ENCODE measurements around the gene PIK3R5.

Gene PIK3R5, protein sequence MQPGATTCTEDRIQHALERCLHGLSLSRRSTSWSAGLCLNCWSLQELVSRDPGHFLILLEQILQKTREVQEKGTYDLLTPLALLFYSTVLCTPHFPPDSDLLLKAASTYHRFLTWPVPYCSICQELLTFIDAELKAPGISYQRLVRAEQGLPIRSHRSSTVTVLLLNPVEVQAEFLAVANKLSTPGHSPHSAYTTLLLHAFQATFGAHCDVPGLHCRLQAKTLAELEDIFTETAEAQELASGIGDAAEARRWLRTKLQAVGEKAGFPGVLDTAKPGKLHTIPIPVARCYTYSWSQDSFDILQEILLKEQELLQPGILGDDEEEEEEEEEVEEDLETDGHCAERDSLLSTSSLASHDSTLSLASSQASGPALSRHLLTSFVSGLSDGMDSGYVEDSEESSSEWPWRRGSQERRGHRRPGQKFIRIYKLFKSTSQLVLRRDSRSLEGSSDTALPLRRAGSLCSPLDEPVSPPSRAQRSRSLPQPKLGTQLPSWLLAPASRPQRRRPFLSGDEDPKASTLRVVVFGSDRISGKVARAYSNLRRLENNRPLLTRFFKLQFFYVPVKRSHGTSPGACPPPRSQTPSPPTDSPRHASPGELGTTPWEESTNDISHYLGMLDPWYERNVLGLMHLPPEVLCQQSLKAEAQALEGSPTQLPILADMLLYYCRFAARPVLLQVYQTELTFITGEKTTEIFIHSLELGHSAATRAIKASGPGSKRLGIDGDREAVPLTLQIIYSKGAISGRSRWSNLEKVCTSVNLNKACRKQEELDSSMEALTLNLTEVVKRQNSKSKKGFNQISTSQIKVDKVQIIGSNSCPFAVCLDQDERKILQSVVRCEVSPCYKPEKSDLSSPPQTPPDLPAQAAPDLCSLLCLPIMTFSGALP

DNA sequence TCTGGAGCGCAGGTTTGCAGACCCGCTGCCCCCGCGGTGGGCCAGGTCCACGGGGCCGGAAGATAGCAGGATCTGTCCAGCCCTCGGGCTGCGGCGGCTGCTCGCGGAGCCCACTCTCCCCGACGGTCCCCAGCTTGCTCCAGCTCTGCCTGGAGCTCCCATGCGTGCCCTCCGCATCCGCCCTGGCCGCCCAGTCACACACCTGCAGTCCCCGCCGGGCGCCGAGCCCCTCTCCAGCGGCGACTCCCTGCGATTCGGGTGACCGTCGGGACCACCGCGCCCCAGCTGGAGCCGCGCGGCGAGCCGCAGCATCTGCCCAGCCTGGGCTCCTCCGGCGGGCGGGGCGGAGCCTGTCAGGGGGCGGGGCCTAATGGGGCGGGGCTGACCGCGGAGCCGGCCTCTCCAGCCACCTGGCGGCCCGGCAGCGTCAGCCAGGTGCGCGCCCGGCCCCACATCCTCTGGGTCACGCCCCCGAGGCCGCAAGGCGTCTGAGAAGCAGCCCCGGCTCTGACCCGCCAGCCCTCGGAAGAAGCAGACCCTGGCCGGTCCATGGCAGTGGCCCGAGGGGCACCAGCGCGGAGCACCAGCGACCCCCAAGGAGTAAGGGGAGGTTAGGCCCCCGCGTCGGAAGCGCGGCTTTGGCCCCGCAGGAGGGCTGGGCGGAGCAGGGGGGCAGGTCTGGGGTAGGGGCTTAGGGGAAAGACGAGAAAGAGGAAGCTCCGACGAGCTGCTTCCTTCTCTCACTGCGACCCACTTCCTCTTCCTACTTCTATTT is at the start of gene PIK3R5:
PIK3R5 (minus strand) TSS at position 314 of the 775 bp plus-strand sequence. CDS start 54,213 bp downstream, outside the sequence.
- no peak for FAIRE-seq
- DNase-seq (ENCODE audit: insufficient read length, low spot score), result no peak

DNA sequence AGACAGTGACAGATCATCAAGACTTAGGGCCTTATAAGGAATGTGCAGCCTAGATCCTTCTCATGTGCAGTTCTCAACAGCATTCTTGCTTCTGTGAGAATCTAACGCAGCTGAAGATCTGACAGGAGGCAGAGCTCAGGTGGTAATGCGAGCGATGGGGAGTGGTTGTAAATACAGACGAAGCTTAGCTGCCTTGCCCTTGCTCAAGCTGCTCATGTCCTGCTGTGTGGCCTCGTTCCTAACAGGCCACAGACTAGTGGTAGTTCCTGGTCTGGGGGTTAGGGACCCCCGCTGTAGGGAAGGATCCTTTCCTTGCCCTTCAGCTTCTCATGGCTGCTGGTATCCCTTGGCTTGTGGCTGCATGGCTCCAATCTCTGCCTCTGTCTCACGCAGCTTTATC is 45.5 kb upstream of the PIK3R5 start:
- FAIRE-seq (no peak), DNase-seq (ENCODE audit: insufficient read length, low spot score) (no peak)

DNA sequence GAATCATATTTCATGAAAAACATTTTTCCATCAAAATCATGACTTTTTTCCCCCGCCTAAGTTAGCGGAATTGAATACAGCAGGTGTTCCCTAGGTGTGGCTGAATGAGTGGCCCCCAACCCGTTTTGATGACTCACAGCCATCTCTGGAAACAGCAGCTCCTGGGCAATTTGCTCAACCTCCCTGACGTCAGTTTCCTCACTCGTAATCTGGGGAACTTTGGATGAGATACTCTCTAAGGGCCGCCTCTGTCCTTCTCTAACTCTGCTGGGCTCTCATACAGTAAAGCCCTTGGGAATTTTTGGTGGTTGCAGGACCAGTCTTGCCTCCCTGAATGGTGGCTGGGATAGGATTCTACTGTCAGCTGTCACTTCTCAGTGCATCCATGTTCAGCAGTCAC is 44.2 kb upstream of the PIK3R5 start:
- FAIRE-seq, result no peak
- no peak for DNase-seq (ENCODE audit: insufficient read length, low spot score)

DNA sequence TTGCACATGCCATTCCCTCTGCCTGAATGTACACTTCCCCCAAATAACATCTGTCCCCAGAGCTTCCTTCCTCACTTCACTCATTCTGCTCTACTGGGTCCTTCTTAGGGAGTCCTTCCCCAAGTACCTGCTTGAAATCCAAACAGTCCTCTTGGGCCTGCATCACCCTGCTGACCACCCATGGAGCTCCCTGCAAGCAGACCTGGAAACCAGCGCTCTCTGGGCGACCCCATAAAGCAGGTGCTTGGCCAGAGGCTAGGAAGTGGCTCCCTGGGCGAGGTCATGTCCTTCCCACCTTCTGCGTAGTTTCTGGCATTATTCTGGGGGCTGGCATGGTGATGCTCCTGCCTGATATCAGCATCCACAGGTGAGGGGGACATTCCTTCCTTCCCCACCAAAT is 43.6 kb upstream of the PIK3R5 start:
- no peak for FAIRE-seq
- DNase-seq (ENCODE audit: insufficient read length, low spot score), result no peak

DNA sequence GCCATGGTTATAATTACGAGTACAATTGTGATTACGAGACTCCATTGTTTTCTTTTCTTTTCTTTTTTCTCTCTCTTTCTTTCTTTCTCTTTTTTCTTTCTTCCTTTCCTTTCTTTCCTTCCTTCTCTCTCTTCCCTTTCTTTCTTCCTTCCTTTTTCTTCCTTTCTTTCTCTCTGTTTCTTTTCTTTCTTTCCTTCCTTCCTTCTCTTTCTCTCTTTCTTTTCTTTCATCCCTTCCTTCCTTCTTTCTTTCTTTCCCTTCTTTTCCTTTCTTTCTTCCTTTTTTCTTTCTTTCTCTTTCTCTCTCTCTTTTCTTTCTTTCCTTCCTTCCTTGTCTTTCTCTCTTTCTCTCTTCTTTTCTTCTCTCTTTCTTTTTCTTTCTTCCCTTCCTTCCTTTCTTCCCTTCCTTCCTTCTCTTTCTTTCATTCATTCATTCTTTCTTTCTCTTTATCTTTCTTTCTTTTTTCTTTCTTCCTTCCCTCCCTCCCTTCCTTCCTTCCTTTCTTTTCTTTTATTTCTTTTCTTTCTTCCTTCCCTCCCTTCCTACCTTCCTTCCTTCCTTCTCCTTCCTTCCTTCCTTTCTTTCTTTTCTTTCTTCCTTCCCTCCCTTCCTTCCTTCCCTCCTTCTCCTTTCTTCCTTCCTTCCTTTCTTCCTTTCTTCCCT is 41.7 kb upstream of the PIK3R5 start:
- FAIRE-seq (no peak), DNase-seq (ENCODE audit: insufficient read length, low spot score) (no peak)

DNA sequence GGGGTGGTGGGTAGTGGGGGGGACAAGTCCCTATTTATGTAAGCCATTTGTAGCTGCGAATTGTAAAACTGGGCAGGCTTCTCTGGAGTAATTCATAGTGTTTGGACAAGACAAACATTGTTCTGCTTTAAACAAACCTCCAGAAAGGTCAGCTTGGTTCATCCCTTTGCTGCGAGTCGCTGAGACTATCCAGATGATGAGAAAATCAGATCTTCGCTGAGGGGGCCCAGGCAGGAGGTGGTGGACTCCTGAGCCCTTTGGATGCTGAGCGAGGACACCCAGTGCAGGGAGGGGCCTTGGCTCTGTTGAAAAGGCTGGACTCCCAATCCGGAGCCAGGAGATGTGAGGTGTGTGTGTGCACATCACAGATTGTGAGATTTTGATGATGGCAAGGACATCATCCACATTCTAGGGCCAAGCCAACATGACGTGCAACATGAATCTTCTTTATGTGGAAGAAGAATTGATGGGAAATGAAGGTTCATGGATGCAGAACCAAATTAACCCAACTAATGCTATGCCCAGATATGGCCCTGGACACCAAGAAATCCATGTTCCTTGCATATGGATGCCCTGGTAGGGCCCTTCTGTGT is 40.8 kb upstream of the PIK3R5 start:
- DNase-seq (ENCODE audit: insufficient read length, low spot score) (no peak), FAIRE-seq (peak; percentile 62)

DNA sequence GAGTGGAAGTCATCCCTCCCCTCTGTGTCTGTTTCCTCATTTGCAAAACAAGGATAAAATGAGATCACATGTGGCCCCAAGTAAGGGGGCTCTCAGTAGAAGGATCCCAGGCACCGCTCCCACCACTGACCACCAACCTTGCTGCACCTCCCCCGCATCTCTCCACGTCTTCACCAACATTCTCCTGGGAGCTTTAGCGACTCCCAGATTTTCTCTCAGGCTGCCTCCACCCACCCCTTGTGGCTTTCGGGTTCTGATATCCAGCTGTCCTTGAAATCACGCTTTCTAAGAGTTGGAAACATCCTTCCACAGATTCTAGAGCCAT is 39.4 kb upstream of the PIK3R5 start:
- FAIRE-seq (no peak), DNase-seq (ENCODE audit: insufficient read length, low spot score) (no peak)

DNA sequence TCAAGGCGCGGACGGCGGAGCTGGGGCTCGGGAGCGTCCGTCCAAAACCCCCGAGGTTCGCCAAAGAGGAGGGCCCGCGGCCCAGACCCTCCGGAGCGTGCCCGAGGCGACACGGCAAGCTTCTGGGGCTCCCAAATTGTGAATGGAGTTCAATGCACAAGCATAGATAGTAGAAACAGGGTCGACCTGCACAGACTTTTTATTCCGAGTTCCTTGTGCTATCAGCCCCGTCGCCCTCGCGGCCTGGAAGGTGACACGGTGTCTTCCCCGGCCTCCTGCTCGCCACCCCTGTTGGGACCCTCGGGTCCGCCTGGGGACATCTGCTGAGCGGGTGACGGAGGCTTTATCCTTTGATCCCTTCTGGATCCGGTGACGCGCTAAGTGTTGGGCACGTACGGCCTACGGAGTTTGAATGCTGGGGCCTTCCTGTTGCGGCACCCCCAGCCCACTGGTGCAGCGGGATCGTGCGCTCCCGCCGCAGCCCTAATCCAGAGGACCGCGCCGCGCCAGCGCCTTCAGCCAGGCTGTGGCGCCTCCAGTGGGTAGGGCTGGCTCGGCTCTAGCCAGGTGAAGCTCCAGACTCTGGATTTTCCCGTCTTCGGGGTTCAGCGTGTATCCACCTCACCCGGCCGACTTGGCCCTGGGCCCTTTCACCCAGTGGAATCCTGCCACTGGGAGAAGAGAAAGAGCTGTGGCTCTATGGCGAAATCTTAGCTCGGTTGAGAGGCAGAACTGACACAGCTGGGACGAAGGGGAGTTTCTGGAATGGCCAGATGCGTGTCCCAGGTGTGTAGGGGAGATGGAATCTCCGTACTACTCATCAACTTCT is 38.8 kb upstream of the PIK3R5 start:
- no peak for FAIRE-seq
- DNase-seq (ENCODE audit: insufficient read length, low spot score), result no peak

DNA sequence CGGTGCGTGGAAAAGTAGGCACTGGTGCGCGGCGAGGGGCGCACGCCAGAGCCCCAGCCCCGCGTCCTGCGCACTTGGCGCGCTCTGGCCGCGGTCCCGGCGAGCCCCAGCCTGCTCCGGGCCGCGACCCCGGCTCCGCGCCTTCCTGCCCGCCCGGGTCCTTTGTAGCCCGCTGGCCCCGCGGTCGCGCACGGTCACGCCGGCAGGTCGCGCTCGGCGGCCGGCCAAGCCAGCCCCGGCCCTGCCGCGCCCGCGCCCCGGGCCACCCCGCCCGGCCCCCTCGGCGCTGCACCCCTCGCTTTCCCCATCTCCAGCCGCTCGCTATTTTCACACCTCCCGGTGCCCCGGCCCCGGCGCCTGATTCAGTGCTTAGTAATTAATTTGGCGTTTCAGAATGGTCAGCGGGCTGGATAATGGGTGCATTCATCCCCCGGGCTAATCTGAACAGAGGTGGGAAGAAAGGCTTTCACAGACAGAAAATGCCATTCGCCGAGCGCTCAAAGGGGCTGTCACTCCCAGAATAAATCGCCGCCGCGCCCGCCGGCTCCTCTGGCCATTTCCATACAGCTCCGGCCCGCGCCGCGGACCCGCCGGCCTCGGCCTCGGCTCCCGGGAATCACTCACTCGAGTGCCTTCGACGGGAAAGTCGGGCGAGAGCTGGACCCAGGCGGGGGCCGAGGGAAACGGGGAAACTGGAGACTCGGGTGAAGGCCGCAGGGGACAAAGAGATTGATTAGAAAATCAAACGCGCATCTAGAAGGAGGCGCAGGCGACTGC is 38.0 kb upstream of the PIK3R5 start:
- no peak for DNase-seq (ENCODE audit: insufficient read length, low spot score)
- no peak for FAIRE-seq

DNA sequence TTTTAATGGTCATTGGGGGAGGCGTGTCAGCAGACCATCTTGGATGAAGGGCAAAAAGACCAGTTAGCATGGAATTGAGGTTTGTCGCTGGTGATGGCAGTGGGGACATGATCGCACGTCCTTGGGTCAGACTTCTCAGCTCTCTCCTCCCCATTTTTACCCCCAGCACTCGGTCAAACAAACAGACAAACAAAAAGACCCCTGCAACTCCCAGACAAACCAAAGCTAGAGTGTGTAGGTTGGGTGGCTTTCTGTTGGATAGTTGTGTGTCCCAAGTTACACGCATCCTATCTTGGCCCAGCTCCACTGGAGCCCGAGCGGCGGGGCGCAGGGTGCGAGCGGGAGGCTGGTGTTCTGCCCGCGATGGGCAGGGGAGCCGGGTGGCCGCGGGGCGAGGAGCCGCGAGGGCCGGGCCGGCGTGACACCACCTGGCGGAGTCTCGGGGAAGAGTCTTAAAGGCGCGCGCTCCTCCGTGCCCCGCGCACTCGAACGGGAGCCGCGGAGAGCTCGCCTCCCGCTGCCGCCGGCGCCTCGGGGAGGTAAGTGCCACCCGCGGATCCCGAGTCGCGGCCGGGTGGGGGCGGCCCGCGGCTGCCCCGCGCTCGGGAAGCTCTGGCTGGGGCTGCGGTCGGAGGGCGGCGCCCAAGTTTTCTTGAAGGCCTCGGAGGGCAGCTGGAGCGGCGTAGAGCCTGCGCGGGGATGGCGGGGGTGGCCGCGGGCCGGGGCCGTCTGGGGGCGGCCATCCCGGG is 37.3 kb upstream of the PIK3R5 start:
- DNase-seq (ENCODE audit: insufficient read length, low spot score), result peak; percentile 54
- no peak for FAIRE-seq

DNA sequence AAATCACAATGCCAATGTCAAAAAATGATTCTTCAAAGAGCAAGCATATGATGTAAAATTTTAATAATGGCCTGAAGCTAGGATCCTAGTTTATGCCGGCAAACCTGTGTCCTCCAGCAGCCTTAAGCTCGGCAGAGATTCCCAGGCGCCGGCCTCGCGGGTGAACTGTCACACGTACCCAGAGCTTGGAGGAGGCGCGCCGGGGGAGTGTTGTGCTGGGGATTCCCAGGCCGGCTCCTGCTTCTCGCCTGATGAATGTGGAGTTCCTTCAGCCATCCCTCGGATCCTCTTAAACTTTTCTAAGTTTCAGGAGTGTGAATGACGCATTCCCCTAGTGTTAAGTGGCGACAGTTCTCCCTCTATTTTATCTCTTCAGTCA is 36.7 kb upstream of the PIK3R5 start:
- no peak for FAIRE-seq
- no peak for DNase-seq (ENCODE audit: insufficient read length, low spot score)

DNA sequence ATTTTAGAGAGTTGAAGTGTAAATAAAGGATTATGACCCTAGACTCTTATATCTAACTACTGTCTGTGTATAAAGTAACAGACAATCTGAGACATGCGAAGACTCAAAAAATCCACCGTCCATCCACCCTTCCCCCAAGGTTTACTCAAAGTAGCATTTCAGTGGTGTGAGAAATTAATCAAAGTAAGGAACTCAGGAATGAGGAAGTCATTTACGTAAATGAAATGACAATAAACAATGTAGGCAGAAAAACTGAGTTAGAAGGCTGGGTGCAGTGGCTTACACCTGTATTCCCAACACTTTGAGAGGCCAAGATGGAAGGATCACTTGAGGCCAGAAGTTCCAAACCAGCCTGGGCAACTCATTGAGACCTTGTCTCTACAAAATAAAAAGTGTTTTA is 36.1 kb upstream of the PIK3R5 start:
- no peak for DNase-seq (ENCODE audit: insufficient read length, low spot score)
- FAIRE-seq, result no peak

DNA sequence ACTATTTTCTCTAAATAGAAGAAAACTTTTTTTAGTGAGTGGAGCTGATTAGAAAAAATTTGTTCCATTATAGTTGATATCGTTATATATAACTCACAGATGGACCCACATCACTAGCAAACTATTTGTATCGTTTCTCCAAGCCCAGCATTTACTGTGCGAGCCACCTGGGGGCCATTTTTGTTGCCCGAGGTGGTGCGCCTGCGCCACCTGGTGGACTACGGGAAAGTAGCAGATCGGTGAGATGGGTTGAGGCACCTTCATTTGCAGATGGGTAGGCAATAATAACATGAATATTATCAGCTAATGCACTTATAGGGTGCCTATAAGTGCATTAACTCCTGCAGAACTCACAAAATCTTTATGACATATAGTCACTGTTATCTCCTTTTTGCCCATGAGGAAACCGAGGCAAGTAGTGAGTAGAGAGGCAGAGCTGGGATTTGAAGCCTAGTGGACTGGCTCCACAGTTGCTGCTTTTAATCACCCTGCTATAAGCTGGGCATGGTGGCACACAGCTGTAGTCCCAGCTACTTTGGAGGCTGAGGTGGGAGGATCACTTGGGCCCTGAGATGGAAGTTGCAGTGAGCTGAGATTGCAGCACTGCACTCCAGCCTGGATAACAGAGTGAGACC is 32.6 kb upstream of the PIK3R5 start:
- DNase-seq (ENCODE audit: insufficient read length, low spot score) (peak; percentile 77), FAIRE-seq (peak; percentile 70)

DNA sequence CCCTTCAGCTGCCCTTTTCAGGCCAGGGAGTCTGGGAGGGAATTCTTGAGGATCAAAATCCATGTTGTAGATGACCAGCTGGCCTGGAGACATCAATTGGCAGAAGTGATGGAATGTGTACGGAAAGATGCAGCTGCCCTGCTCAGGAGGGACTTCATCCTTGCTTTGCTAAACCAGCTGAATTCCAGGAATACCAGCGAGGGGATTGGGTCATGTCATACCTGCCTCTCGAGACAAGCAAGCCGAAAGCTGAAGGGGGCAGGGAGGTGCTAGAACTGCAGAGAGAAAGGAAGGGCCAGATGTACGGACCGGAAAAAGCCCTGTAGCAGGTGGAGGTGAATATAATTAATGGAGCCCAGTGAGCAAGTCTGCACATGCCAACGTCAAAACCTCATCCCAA is 30.2 kb upstream of the PIK3R5 start:
- no peak for DNase-seq (ENCODE audit: insufficient read length, low spot score)
- FAIRE-seq, result no peak

DNA sequence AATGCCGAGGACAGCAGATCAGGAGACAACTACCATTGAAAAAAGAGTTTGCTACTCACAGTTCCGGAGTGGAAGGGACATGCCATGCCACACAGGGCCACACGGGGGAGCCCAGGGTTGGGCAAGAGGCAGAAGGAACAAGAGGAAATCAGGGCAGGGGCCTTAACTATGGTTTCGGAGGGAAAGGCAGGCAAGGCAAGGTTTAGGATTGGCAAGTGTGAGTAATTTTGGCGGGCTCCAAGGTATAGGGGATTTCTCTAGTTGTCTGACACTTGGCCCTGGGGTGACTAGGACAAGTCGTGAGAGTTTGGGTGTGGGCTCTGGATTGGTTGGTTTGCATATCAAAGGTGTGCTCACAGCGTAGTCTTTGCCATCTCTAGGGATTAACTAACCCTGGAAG is 28.8 kb upstream of the PIK3R5 start:
- DNase-seq (ENCODE audit: insufficient read length, low spot score) (peak; percentile 51), FAIRE-seq (no peak)

DNA sequence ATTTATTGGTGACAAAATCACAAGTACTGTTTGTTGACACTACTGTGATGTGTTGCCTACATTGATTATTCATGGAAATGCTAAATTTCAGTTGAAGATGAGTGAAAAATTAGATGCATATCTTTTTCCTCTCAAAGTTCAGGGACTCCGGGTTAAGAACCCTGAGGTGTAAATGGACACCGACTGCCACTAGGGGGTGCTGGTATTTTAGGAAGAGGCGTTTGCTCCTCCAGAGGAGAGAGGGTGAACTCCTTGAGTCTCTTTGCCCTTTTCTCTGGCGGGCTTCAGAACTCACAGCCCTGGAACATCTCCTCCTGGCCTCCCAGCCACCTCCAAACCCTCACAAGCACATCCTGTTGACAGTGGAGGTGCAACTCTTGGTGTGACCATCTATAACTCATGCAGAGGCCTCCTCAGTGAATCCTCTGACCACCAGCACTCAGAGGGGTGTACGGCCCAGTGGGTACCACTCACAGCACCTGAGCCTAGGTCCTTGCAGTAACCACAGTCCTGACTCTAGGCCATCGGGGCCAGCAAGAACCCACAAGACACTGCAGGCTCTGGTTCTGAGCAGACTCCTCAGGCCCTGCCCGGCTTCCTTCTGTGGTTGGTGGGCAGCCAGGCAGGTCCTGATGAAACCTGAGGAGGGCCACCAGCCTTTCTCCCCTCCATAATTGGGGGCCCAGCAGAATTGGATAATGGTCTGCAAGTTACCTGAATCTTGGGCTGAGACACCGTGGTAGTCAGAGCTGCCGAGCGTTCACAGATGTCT is 26.2 kb upstream of the PIK3R5 start:
- FAIRE-seq, result no peak
- peak; percentile 57 for DNase-seq (ENCODE audit: insufficient read length, low spot score)
